Ureter (tissue), 1 donor: ENCODE data around the gene NETO2. TPM values are rescaled to one million over a fixed set of nuclear protein-coding genes. Genes with fewer than 3 reads are reported as not detected.
"Not testable (repeated sequence)": the region's sequence is repeated elsewhere in the genome, so short reads cannot be mapped to it uniquely, and the experiment has no call there.

Experiments used
- DNase-seq: peaks from one replicate; pipeline ENCODE4 v3.0.0-alpha.2; 2020; ENCODE audit warnings: low spot score
- total RNA-seq: library from RNA; stranded (reverse); gene quantifications from one replicate; pipeline ENCODE4 v1.2.4, GENCODE V29; 2023
- donor health status: DM: yes; HTN: yes; CAD: no.

Gene NETO2
- total RNA-seq, 1 donor from 2014 or later = 5.3 TPM

DNA sequence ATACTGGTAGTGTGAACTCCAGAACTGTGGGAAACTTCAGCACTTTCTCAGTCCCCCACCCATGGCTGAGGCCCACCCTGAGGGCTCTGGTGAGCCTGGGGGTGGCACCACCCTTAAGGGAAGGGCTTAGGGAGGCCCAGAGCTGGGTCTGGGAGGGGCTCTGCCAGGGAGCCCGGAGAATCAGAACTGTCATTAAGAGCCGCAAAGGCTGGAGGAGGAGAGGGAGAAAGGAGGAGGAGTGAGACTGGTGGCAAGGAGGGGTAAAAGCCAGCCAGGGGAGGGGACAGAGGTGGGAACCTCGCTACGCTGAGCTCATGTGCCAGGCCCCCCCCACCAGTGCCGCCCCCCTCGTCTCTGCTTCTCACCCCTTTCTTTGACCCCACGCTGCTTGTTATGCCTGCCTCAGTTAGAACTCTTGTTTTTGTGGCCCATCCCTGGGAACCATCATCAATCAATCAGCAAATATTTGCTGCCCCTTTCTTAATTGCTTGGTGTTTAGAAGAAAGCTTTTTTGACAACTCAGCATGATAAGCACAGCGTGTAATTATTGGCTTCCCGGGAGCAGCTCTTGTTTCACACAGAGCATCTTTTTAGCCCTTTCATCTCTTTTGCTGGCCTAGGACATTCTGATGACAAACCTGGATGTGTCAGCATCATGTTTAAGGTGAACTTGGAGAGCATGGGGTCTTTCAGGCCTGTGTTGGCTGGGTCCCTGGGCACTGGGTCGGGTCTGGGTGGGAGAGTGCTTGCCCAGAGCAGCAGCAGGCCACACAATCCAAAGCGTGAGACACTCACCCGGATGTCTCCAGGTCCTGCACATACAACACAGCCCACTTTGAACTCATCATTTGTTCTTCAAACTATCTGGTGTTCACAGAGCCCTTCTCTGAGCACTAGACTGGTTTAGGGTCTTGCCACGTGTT lies 77.7 kb downstream of the NETO2 start:
- no peak for DNase-seq

DNA sequence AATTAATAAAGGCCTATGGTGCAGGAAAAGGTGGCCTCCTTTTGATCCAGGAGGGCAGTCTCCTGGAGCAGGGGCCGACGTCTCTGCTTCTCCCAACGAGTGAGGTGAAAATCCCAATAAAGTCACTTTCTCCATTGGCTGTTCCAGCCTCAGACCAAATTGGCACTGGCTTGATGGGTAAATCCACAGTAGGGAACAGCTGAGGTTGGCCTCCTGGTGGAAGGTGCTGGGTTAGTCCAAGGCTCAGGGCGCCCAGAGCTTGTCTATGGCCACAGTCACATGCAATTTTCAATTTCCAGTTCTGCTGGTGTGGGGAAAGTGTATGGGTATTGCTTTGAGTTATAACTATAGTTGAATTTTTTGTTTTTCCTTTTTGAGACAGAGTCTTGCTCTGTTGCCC lies 79.0 kb downstream of the NETO2 start:
- no peak for DNase-seq

DNA sequence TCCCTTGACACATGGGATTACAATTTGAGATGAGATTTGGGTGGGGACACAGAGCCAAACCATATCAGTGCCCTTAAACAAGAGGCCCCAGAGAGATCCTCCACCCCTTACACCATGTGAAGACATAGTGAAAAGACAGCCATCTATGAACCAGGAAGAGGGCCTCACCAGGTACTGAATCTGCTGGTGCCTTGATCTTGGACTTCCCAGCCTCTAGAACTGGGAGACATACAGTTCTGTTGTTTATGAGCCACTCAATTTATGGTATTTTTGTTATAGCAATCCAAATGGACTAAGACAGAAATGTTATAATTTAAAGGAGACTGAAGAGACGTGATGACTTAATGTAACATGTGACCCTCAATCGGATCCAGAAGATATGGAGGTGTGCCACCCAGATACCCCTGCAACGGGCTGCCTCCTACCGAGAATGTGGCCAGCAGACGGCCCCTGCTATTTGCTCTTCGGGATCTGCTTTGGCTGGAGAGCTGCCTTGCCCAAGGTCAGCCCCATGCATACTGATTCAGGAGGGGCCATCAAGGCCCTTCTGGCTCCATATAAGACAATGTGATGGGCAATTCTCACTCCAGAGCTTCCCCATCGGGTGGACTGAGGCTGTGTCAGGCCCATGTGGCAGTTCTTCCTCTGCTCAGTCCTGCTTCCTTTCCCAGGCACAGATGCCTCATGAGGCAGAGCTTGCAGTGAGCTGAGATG lies 80.6 kb downstream of the NETO2 start:
- DNase-seq = no peak

DNA sequence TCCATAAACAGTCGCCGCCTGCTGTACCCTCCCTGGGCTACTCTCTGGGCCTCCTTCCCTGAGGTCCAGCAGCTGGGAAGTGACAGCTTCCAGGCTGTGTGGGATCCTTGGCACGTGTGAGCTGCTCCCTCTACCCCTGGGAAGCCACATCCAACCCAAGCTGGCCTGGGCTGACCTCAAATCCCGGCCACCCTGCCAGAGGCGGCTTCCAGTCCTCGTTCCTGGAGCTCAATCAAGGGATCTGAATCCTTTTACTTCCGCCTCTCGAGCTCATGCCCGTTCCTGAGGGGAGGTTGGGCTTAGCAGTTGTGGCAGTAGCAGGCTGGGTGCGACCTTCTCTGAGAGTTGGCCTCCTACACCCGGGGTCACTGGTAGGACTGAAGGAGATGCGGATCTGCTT lies 82.5 kb downstream of the NETO2 start:
- DNase-seq = no peak

DNA sequence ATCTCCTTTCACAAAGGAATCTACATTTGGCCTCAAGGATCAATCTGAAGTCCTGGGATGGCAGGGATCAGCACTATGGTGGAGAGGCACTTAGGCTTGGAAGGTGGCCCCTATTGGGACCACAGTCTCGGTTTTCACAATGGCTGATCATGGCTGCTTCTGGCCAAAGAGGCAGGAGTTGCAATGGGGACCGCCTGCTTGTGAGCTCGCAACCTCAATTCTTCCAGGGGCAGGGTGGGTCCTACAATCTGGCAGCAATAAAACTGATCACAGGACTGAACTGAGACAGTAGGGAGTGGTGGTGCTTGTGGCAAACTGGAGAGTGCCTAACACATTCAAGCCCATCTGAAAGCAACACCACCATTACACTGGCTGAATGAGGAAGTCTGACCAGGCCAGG lies 83.1 kb downstream of the NETO2 start:
- no peak for DNase-seq

DNA sequence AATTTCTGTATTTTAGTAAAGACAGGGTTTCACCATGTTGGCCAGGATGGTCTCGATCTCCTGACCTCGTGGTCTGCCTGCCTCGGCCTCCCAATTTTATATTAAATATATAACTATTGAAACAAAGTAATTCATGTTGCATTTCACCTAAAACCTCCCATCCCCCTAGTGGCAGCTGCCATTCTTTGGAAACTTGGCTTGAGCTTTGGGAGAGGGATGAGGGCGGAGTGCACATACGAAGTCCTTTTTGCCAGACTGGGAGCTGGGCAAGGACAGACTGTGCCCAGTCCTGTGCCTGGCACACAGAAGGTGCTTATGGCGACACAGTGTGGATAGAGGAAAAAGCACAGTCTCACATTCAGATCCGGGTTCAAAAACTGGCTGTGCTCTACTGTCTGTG lies 83.8 kb downstream of the NETO2 start:
- DNase-seq = no peak

DNA sequence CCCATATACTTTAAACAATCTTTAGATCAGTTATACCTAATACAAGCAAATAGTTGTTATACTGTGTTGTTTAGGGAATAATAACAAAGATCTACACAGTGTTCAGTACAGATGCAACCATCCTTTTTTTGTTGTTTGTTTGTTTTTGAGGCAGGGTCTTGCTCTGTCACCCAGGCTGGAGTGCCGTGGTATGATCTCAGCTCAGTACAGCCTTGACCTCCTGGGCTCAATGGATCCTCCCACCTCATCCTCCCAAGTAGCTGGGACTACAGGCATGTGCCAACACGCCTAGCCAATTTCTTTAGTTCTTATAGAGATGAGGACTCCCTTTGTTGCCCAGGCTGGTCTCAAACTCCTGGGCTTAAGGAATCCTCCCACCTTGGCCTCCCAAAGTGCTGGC lies 84.6 kb downstream of the NETO2 start:
- DNase-seq = not testable (repeated sequence)

DNA sequence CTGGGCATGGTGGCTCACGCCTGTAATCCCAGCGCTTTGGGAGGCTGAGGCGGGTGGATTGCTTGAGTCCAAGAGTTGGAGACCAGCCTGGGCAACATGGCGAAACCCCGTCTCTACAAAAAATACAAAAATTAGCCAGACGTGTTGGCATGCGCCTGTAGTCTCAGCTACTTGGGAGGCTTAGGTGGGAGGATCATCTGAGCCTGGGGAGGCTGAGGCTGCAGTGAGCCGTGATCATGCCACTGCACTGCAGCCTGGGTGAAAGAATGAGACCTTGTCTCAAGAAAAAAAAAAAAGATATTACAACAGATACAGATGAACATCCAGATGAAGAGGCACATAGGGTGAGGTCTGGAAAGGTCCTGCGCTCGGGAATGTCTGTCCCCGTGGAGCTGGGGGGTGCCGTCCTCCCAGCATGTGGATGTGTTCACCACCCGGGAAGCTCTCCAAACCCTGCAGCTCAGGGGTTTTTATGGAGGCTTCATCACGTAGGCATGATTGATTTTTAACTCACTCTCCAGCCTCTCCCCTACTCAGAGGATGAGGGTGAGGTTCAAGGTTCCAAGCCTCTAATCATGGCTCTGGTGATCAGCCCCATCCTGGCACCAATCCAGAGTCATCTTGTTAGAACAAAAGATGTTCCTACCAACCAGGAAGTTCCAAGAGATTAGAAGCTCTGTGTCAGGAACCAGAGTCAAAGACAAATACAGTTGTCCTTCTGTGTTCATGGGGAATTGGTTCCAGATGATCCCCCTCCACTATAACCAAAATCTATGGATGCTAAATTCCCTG lies 85.3 kb downstream of the NETO2 start:
- DNase-seq = no peak

DNA sequence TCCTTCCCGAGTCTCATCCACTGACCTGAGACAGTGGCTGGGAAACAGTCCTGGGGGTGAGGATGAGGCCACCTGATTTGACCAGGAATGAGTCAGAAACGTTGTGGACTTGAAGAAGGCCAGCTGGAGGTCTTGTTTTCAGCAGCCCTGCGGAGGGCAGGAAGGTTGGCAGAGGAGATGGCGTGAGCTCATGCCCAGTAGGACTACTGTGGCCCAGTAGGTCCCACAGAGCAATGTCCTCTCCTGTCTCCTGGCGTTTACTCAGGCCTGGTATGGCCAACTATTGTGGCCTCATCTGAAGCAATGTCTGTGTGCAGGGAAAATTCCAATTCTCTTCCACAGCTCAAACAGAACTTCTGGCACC lies 86.1 kb downstream of the NETO2 start:
- DNase-seq = no peak

DNA sequence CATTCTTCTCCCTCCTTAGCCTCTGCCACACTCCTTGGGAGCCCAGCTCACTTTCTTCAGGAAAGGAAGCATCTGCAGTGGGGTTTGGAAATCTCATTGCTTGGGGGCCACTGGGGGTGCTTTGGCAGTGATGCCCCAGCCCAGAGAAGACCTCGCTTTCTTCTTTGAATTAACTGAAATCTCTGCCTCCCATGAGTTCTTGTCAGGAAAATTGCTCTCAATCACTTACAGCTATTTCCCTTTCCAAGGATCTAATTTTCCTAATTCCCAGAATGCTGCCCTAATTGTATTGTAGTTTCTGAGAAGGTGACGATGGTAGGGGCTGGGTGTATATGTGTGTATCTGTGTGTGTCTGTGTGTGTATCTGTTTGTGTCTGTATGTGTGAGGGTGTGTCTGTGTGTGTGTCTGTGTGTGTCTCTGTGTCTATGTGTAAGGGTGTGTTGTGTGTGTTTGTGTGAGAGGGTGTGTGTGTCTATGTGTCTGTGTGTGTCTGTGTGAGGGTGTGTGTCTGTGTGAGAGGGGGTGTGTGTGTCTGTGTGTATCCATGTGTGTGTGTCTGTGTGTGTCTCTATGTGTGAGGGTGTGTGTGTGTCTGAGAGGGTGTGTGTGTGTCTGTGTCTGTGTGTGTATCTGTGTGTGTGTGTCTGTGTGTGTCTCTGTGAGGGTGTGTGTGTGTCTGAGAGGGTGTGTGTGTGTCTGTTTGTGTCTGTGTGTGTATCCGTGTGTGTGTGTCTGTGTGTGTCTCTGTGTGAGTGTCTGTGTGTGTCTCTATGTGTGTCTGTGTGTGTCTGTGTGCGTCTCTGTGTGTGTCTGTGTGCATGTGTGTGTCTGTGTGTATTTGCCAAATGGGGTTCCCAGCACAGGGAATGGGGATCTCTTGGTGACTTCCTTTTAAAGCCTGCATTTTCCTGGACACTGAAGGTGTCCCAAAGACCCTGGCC lies 86.8 kb downstream of the NETO2 start:
- DNase-seq = no peak

DNA sequence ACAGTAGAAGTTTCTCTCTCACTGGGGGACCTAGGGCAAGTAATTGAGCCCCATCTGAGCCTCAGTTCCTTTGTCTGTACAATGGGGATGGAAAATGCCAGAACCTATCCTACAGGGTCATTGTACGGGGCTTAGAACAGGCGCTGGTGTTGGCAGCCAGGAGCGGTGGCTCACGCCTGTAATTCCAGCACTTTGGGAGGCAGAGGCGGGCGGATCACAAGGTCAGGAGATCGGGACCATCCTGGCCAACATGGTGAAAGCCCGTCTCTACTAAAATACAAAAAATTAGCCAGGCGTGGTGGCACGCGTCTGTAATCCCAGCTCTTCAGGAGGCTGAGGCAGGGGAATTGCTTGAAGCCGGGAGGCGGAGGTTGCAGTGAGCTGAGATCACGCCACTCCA lies 87.7 kb downstream of the NETO2 start:
- not testable (repeated sequence) for DNase-seq

DNA sequence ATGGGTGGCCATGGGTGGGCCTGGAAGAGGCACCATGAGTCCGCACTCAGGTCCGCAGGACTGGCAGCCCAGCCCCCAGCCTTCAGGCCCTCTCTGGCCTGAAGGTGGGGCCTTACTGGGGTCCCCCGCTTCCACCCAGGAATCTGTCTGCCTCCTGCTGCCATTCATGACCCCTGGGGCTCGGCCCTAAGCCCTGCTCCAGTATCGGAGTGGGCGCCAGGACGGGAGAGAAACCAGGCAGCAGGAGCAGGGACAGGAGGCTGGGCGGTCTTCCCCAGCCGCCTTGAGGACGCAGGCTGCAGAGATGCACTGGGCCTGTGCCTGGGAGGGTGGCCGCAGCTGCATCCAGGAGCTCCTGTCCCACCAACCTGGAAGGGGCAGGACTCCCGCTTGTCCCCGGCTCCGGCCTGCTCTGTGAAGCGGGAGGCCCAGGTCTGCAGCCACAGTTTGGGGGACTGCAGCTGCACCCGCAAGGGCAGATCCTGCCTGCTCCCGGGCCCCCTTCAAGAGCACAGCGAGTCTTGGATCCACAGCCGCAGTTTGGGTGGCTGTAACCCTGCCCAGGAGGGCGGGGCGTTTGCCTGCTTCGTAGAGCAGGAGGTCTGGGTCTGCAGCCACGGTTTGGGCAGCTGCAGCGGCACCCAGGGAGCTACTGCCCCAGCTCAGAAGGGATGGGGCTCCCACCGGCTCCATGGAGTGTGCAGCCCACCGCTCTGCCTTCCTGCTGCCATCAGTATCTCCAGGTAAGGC lies 88.4 kb downstream of the NETO2 start:
- DNase-seq = no peak

DNA sequence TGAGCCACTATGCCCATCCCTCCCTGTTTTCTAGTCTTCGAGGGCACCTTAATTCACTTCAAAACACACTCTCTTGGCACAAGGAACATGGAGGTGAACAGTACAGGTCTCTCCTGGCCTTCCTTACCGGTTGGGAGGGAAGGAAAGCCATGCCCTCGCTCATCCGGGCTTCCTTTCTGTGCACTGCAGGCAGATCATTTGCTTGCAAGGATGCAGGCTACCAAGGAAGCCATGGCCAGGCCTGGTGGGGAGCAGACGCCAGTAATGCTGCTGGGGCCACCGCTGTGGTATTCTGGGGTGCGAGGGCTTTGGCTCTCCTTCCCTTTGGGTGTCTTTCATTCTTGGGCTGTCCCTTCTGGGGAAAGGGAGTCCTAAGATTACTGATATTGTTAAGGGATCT lies 89.4 kb downstream of the NETO2 start:
- DNase-seq = no peak

DNA sequence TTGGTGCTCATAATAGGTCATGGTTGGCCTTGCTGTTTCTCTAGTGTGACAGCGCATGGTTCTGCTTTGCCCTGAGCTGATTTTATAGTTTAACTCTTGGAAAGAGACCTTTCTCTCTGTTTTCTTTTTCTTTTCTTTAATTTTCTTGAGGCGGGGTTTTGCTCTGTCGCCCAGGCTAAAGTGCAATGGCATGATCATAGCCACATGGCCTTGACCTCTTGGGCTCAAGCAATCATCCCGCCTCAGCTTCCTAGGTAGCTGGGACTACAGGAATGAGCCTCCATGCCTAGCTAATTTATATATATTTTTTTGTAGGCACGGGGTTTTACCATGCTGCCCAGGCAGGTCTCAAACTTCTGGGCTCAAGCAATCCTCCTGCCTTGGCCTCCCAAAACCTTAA lies 89.8 kb downstream of the NETO2 start:
- DNase-seq = no peak

DNA sequence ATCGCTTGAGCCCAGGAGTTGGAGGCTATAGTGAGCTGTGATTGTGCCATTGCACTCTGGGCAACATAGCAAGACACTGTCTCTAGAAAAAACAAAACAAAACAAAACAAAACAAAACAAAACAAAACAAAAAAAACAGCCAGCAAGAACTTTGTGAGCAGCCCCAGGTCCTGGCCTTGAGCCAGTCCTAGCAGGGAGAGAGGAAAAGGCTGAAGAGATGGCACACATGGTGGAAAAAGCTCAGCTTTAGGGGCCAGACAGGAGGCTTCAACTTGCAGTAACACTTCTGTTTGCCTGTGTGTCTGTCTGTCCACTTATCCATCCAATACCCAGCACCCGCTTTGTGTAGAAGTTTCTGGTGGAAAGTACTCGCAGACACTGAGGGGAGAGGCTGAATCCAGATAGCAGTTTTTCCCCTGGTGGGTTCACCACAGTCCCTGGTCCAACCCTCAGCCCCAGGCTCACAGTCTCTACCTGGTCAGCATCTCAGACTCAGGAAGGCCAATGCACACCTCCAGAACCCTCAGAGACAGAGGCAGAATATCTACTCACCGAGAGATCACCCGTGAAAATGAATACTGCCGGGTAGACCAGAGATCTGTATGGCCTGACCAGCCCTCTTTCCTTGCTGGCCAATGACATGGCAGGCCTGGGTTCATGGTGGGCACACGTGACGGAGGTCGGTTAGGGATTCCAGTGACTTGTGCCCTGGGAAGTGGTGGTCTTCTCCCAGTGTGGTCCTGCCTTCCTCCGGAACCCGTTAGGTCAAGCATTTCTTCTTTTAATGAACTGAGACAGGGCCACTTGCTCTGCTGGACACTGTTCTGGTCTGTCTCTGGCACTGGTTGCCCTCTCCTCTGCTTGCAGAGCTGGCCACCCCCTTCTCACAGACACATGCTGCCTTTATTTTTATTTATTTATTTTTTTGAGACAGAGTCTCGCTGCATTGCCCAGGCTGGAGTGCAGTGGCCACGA lies 90.8 kb downstream of the NETO2 start:
- no peak for DNase-seq

DNA sequence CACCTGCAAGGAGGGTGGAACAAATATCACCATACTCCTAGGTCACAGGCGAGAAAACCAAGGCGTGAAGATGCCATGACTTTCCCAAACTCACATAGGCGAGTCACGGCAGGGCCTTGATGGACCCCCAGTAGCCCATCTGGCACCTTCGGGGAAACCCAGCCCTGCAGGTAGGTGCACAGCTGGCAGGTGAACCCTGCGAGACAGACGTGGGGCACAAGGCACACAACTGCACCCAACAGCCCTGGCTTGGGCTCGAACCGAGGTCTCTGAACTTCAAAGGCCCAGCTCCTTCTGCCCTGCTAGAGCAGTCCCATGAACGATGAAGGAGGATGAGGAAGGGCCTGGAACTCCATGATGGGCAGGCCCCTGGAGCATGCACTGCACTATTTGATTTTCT lies 92.7 kb downstream of the NETO2 start:
- no peak for DNase-seq

DNA sequence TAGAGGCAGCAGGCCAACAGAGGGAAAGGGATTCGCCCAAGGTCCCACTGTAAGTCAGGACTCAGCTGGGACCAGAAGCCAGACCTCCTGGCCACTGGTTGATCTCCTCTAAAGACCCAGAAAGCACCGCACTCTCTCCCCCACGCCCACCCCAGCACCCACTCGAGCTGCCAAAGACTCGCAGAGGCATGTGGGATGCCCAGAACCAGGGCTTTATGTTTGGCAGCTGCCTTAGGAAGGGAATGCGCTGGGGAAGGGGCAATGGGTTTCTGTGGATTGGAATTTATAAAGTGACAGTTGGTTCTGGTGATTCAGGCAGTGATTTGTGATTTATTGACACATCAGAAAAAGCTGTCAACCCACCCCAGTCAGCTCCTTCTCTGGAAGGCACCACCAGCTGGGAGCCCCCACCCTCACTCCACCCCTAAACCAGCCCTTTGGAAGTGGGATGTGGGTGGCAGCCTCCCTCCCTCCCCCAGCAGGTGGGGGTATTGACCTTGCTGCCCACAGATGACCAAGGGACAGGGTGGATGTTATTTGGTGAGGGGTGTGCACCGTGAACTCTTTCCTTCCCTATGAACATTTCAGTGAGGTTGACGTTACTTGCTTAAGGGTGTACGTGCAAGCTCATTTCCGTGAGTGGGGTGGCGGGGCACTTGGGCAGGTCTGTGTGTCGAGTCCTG lies 93.7 kb downstream of the NETO2 start:
- DNase-seq = no peak

DNA sequence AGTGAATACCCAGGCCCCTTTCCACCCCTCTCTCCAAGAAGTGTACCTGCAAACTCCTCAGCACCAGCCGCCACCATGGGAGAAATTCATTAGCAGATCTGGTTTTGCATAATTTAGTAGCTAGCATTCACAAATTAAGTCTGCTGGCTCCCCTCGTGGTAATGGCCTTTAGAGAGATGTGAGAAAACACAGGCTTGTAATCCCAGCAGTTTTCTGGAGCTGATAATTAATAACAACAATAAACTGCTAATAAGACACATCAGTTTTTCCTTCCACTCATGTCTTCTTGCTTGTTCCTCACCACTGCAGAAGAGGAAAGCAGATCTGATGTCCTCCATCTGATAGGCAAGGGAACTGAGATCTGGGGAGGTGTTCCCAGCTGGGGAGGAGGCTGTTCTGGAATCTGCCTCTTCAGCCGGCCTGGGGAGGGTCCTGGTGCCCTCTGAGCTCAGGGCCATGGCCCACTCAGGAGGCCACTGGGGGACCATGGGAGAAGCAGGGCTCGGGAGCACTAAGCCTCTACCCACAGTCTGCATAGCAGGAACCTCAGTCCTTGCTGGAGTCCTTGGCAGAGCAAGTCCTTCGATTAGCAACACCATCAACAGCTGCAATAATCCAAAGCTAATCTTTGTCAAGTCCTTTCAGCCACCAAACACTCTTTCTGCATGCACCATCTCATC lies 96.1 kb downstream of the NETO2 start:
- no peak for DNase-seq
